NCI-H524 (cell line): ENCODE results near the gene ILF3.

Source experiments
- DNase-seq, 2 experiments: peaks; one replicate each; lab custom pipeline; 2025; lab: John Stamatoyannopoulos, UW

Gene ILF3

DNA sequence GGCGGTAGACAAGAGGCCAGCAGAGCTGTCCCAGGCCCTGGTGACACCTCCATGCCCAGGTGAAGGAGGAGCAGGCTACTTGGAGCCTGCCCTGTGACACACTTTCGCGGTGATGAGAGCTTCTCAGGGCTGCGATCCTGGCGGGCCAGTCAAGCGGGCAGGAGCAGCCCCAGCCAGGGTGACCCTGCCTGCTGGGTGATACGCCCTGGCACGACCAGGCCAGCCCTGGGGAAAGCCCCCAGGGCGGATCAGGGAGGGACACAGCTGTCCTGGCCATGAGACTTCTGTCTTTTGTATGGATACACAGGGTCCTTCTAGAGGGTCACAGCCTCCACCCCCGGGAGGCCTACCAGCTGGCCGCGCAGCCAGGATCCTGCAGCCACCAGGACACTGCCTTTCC is 76.8 kb downstream of the ILF3 start:
- no peak for DNase-seq

GRCh38 chr19:10735741-10736140 is 81.6 kb downstream of the ILF3 start:
- no peak for DNase-seq

- no peak for DNase-seq
These were observed 82.0 kb downstream of the ILF3 start for GRCh38 chr19:10736189-10736588.

DNA sequence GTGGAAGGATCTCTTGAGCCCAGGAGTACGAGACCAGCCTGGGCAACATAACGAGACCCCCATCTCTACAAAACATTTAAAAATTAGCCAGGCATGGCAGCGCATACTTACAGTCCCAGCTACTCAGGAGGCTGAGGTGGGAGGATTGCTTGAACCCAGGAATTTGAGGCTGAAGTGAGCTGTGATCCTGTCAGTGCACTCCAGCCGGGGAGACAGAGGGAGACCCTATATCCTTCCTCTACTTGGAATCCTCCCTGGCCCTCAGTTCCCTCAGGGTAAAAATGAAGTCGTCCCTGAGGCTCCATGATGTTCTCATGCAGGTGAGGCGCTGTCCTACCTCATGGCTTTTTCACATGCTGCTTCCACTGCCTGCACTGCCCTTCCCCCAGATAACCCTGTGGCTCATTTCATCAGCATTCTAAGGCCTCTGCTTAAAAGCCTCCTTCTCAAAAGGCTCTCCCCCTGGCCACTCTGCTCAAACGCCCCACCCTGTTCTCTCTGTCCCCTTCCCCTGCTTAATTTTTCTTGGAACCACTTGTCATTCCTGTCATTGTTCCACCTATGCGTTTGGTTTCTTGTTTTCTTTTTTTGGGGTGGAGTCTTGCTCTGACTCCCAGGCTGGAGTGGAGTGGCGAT is 82.9 kb downstream of the ILF3 start:
- no peak for DNase-seq

DNA sequence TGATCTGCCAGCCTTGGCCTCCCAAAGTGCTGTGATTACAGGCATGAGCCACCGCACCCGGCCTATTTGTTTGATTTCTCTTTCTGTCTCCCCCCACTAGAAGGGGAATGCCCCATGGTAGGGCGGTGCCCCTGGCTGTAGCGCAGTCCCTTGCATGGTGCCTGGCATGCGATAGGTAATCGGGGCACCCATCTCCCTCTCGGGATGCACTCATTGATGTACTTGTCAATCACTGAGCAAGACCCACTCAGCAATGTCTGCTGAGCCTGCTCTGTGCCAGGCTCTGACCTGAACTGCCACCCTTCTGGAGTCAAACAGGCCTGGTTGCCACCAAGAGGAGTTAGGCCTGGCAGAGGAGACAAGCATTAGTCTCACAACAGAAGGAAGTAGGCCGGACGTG is 83.6 kb downstream of the ILF3 start:
- no peak for DNase-seq

DNA sequence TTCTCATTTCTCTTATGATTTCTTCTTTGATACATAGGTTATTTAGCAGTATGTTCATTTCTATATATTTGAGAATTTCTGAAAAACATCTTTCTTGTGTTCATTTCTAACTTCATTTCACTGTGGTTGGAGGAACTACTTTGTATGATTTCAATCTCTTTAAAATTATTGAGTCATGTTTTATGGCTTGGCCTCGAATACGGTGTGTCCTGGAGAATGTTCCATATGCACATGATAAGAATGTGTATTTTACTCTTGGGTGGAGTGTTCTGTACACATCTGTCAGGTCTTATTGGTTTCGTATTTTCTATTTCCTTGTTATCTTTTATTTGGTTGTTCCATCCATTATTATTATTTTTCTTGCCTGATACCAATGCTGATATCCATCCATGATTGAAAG is 86.7 kb downstream of the ILF3 start:
- DNase-seq: no peak
